SIG-M5 treated with dmso at 0.1 percent for 504 hours (cell line): ENCODE data around the gene RASSF6.
"Not testable (repeated sequence)": the region's sequence is repeated elsewhere in the genome, so short reads cannot be mapped to it uniquely, and the experiment has no call there.

ENCODE experiments used
- DNase-seq: peaks from one replicate; lab custom pipeline; 2025; ENCODE audit not compliant: unreplicated experiment; lab: John Stamatoyannopoulos, UW

RASSF6 gene

DNA sequence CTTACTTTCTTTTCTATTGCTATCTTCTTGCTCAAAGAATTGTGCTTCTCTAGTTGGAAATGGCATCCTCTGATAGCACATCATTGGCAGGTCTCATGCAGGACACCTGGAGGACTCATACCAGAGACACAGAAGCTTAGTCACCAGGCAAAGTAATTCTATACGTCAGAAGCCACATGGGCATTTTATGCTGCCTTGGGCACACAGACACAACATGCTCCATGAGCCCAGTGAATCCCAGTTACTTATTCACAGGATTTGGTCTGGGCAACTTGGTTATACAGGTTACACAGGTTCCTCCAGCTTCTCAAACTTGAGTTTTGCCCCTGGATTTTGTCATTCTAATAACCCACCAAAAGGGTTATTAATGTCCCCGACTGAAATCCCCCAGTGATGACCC lies 7.1 kb downstream of the RASSF6 start:
- DNase-seq: no peak

GRCh38 chr4:73612032-73612431 lies 8.2 kb downstream of the RASSF6 start:
- DNase-seq: no peak

- no peak for DNase-seq
Observed at GRCh38 chr4:73609706-73610105, 10.5 kb downstream of the RASSF6 start.

DNA sequence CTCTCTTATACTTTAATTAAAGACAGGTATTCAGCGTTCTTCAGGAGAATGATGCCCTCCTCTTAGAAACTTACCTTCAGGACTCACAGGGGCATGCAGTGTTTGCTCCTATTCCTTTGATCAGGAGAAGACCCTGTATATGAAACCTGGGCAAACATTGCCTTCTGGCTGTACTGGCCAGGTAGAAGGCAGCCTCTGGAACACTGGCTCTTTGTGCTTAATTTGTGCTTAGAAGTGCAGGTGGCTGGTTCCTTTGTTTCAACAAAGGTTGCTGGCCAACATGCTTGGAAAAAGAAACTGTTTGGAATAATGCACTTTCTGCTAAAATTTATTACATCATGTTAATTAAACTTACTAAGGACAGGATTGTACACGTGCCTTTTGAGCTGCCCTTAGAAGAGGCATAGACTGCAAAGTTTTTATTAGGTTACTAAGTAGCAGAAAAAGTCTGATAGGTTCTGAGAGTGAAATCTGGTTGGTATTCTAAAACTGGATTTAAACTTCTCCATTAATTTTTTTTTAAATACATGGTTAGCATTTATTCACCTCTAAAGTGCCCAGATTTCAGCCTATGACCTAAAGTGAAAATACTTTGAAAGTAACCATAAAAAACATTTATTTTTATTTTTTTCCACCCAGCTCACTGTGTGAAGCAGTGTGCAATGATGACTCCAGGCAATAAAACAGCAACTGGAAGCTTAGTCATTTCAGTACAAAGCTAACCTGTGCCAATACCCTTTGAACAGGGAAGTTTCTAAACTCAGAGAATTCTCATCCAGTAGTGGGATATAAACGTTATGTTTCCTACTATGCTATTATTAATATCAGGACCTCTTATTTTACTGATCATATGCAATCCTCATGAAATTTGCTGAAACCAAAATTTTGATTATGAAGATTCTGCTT lies 11.3 kb downstream of the RASSF6 start:
- DNase-seq: no peak

DNA sequence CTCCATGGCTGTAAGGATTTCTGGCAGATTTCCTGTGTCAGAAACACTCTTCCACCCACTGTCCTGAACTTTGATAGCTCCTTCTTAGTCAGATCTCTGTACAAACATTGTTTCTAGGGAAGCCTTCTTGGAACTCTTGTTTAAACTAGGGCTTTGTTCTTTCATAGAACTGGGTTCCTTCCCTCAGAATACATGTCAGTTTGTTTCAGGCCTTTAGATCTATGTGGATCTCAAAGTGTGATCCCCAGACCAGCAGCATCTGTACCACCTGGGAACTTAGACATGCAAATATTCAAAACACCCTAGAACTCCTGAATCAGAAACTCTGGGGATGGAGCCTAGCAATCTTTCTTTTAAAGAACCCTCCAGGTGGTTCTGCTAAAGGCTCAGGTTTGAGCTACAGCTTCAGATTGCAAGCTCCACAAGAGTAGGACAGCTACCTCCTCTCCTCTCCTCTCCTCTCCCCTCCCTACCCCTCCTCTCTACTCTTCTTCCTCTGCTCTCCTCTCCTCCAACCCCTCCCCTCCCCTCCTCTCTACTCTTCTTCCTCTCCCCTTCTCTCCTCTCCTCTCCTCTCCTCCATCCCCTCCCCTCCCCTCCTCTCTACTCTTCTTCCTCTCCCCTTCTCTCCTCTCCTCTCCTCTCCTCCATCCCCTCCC lies 12.7 kb downstream of the RASSF6 start:
- DNase-seq: no peak

GRCh38 chr4:73606465-73606974 lies 13.7 kb downstream of the RASSF6 start:
- no peak for DNase-seq

GRCh38 chr4:73603854-73604584 lies 16.2 kb downstream of the RASSF6 start:
- DNase-seq: no peak

GRCh38 chr4:73603271-73603710 lies 16.9 kb downstream of the RASSF6 start:
- no peak for DNase-seq

DNA sequence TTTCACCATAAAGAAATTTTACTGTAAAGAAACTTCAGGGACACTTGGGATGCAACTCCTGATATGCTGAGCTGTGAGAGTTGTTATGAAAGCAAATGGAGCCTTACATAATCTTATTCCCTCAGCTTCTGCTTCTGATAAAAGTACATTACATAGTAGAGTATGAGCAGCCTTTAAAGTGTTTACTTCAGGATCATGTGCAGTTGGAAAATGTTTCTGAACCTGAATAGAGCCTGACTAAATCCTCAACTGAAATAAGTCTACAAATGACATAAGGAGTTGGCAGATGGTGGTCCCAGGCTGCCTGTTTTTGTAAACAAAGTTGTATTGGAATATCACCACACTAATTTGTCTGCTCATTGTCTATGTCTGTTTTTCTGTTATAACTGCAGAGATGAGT lies 19.3 kb downstream of the RASSF6 start:
- no peak for DNase-seq

DNA sequence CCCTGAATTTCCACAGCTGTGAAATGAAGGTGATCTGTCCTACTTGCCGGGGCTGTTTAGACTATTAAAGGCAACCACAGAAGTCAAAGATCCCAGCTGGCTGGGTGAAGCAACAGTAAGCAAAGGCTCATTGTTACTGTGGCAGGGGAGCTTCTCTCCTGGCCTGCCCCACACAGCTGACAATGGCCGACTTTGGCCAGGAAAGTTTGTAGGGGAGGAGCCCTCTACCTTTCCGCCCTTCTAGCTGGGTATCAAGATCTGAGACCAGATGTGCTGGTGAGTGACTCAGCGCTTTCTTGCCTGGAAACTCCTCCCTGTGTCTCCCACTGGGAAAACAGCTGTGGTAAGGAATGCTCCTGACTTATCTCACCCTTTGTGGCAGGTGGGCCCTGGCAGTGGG lies 21.1 kb downstream of the RASSF6 start:
- DNase-seq: no peak

GRCh38 chr4:73597594-73597993 lies 22.6 kb downstream of the RASSF6 start:
- DNase-seq: no peak

DNA sequence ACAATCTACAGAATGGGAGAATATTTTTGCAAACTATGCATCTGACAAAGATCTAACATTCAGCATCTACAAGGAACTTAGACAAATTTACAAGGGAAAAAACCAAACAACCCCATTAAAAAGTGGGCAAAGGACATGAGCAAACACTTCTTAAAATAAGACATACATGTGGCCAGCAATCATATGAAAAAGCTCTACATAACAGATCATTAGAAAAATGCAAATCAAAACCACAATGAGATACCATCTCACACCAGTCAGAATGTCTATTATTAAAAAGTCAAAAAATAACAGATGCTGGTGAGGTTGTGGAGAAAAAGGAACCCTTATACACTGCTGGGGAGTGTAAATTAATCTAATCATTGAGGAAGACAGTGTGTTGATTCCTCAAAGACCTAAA lies 23.1 kb downstream of the RASSF6 start:
- DNase-seq: not testable (repeated sequence)

GRCh38 chr4:73596001-73596400 lies 24.2 kb downstream of the RASSF6 start:
- no peak for DNase-seq

GRCh38 chr4:73593631-73594241 lies 26.5 kb downstream of the RASSF6 start:
- peak; percentile 45 for DNase-seq

DNA sequence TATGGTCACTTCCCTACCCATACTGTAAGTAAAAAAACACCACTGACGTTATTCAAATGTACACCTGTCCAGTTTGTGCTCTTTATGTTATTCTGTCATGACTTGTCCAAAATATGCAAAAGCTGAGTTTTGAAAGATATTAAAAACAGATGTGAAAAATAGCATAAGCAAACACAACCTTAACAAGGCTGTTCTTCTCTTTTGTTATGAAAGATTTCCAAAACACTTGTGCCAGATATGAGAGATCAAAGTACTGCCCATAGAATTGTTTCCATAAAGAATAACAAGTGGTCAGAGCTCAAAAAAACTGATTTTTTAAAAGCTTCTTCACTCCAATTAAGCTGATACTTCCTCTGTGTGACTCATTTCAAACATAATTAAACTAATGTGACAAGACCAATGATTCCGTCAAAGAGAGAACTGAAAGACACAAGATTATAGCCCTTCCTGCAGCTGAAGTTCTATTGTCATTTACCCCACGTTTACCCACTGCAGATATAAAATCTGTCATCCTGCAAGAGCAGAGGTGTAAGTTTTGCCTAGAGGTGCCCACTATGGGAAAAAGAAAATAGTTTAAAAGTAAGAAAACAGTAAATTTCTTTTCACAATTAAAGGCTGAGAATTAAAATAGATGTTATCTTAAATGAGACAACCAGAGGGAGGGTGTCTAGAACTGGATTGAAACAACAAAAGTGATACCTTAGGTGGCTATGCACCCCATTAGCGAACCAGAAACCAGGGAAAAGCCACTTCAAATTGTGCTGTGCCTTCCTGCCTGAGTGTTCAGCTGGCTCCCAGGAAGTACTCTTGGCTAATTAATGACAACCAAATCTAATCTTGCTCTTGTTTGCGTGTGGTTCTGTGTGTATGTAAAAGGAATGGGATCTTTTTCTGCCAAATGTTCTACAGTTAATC lies 30.1 kb downstream of the RASSF6 start:
- no peak for DNase-seq

- no peak for DNase-seq
Observed at GRCh38 chr4:73589261-73589847, 30.9 kb downstream of the RASSF6 start.

DNA sequence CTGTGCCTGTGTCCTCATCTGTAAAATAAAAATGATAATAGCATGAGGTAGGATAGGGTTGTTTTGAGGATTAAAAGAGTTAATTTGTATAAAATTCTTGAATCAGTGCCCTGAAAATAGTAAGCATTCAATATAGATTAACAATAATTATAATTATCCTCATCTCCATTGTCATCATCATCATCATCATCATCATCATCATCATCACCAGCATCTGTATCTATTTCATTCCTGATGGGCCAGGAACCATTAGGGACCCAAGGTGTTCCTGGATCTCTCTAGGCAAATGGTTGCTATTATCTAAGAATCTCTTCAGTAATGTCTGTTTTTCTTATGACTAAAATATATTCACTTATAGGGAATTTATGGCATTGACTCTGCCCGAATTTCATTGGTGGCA lies 31.6 kb downstream of the RASSF6 start:
- DNase-seq: no peak

DNA sequence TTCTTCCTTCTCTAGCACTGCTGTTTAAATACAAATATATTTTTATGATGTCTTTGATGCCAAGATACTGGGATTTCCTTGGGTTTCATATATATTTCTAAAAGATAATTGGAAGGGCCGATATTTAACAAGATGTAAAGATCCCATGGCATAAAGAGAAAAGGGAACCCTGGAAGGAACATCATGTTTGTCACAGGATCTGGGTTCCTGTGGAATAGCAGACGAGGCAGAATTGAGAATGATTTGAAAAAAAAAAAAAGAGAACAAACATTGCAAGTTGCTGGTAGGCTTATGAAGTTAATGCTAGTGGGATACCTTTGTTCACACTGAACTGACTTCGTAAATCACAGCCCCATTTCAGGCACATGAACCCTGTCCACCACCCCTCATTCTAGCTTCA lies 33.6 kb downstream of the RASSF6 start:
- no peak for DNase-seq

- no peak for DNase-seq
Observed at GRCh38 chr4:73586040-73586439, 34.2 kb downstream of the RASSF6 start.

DNA sequence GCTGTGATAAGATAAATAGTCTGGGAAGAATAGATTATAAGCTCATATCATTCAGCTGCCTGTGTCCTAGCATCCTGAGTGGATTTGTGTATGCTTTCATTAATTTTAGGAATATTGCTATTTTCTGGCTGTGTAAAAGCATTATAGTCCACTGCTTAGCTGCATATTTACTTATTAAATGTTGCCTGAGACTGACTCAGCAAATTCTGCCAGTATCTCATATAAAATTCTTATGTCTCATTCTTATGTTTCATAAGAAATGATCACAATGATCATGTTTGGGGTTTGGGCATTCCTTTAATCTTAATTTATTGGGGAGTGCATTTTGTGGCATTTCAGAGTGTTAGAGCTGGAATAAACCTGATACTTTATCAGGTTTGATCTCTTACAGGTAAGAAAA lies 34.9 kb downstream of the RASSF6 start:
- no peak for DNase-seq
